Adrenal gland (tissue), 5 donors: ENCODE measurements around the gene PCDHGA6.

ENCODE experiments used
- CTCF ChIP-seq, 6 experiments: fragments of 450-650 bp in 4 of 6; fragments of 200-600 bp in 2 of 6; sonication (generic) in 1 of 6; IDR thresholded peaks; 1 replicate in 5 of 6; 2 replicates in 1 of 6; pipeline versions ENCODE4 v1.5.1 to v1.8.0; 2016 to 2021; ENCODE audit warnings: antibody characterized with exemption in 6 of 6, mild to moderate bottlenecking in 2 of 6, moderate library complexity in 1 of 6
- POLR2A ChIP-seq, 2 donors: fragments of 450-650 bp; IDR thresholded peaks; one replicate each; pipeline ENCODE4 v1.6.1; 2017; ENCODE audit warnings: antibody characterized with exemption in 2 of 2, mild to moderate bottlenecking in 2 of 2, moderate library complexity in 1 of 2
- donor health status: DM: no; HTN: no; CAD: no.

DNA sequence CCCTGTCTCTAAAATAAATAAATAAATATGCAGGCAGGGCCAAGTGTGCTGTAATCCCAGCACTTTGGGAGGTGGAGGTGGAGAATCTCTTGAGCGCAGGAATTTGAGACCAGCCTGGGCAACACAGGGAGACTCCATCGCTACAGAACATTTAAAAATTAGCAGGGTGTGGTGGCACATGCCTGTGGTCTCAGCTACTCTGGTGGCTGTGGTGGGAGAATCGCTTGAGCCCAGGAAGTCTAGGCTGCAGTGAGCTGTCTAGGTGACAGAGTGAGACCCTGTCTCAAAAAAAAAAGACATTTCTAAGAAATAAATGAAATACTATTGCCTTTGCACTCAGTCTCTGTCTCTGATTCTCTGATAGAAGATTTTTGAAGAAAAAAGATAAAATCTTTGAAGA is 37.9 kb downstream of the PCDHGA6 start:
- TF ChIP-seq CTCF (IDR thresholded peaks at IDR 0.05) (no peak), POLR2A (IDR thresholded peaks at IDR 0.05) (no peak)
